Psoas muscle (tissue), 8 donors: Measurements from ENCODE around the gene CAMTA1. TPM values are rescaled to one million over a fixed set of nuclear protein-coding genes. Genes with fewer than 3 reads are reported as not detected.

Experiments
- ATAC-seq, 4 donors: fragments of 200-7000 bp; cut with Tn5 transposase; one replicate each; pipeline ENCODE4 v1.9.1; 2020; ENCODE audit warnings: moderate library complexity in 3 of 4, mild to moderate bottlenecking in 2 of 4
- DNase-seq, 2 donors: peaks; one replicate each; pipeline ENCODE4 v3.0.0-alpha.2; 2020
- H3K27ac ChIP-seq: fragments of 200-600 bp; one replicate; pipeline ENCODE4 v1.8.0; 2022
- H3K27me3 ChIP-seq, 3 donors: fragments of 200-600 bp in 1 of 3; one replicate each; pipeline versions ENCODE4 v1.6.1 to v1.8.0; 2013 to 2022; ENCODE audit warnings: low read length in 2 of 3, mild to moderate bottlenecking in 2 of 3, moderate library complexity in 1 of 3; ENCODE audit not compliant: insufficient read depth in 3 of 3
- H3K36me3 ChIP-seq, 2 donors: fragments of 200-600 bp in 1 of 2; one replicate each; pipeline versions ENCODE4 v1.6.1 to v1.8.0; 2013 to 2022; ENCODE audit warnings: low read depth in 1 of 2, mild to moderate bottlenecking in 1 of 2, moderate library complexity in 1 of 2; ENCODE audit not compliant: insufficient read depth in 1 of 2
- H3K4me1 ChIP-seq: fragments of 200-600 bp; one replicate; pipeline ENCODE4 v1.8.0; 2022
- H3K4me3 ChIP-seq: fragments of 200-600 bp; one replicate; pipeline ENCODE4 v1.8.0; 2022; ENCODE audit warnings: mild to moderate bottlenecking
- H3K9me3 ChIP-seq: fragments of 200-600 bp; one replicate; pipeline ENCODE4 v1.8.0; 2022
- WGBS, 3 donors: extraction: QIAGEN DNeasy Blood & Tissue Kit; methylation state at CpG; one replicate each; pipeline versions ENCODE4 v1.1.6 to v1.1.7; 2013; 5-methylcytosine and 5-hydroxymethylcytosine counted together
- intact Hi-C, 2 donors: fragments of 100-400 bp; cut with DNase I; formaldehyde crosslinking; loops; one replicate each; pipeline versions ENCODE4 v1.11.0 to v1.14.2; 2022
- polyA plus RNA-seq, 3 donors: library from polyadenylated mRNA; stranded (reverse); fragments of 200-250 nt; gene quantifications; one replicate each; pipeline ENCODE4 v1.2.3, GENCODE V29; 2013
- total RNA-seq, 4 donors: library from RNA; stranded (reverse); fragmentation: NEBNext Ultra II Directional in 2 of 4; extraction: Animal tissue kit (Norgen Biotek cat#: 25700) in 2 of 4; gene quantifications; one replicate each; pipeline versions ENCODE4 v1.2.1 to v1.2.4, GENCODE V29; 2021 to 2023
- TF ChIP-seq, protein P1 (sequence below): fragments of 200-600 bp; IDR thresholded peaks from one replicate; pipeline ENCODE4 v1.8.0; 2022; ENCODE audit warnings: antibody characterized with exemption
- donor health status: healthy with polysubstance abuse.
- donor health status: DM: no; HTN: no; CAD: no; lungs with moderate emphysema.
- donor health status: Bipolar disorder and iron deficiency.
- donor health status: healthy.
- donor health status: DM: yes; HTN: yes; CAD: no.
- donor health status: DM: no; HTN: no; CAD: no.
- donor health status: DM: no; HTN: no; CAD: no.
- donor health status: DM: yes; HTN: yes; CAD: no.

Gene CAMTA1
- total and polyA plus RNA-seq, 7 donors, result 64.6 to 206 (median 76.5) TPM

DNA sequence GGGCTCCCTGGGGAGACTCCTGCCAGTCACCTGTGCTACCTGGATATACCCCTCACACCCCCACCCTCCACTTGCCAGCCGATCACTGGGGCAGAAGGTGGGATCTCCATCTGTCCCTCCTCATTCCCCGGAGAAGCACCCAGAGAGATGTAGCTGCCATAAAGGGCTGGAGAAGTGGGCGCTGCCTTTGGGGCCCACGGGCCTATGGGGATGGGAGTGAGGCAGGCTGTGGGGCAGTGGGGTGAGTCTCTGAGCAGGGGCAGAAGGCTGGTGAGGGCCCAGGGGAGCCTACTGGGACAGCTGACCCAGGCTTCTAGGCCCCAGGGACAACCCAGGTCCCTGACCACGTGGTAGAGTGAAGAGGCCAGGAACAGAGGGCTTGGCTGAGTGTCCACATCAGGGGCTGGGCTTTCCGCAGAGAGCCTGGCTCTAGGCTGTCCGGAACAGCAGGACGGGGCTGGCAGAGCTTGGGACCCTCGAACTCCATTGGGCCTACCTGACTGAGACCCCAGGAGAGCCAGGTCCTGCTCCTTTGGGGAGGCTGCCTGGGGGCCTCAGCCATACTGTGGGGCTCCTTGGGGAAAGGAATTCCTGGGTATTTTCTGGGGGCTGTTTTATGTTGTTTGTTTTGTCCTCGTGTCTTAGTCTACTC is 780.0 kb downstream of the CAMTA1 start:
- no peaks in the 10 kb centered on the region for H3K9me3 ChIP-seq
- no peaks in the 10 kb centered on the region for H3K27me3 ChIP-seq
- H3K4me3 ChIP-seq, result no peak overlapping the region
- TF ChIP-seq, protein P1, sequence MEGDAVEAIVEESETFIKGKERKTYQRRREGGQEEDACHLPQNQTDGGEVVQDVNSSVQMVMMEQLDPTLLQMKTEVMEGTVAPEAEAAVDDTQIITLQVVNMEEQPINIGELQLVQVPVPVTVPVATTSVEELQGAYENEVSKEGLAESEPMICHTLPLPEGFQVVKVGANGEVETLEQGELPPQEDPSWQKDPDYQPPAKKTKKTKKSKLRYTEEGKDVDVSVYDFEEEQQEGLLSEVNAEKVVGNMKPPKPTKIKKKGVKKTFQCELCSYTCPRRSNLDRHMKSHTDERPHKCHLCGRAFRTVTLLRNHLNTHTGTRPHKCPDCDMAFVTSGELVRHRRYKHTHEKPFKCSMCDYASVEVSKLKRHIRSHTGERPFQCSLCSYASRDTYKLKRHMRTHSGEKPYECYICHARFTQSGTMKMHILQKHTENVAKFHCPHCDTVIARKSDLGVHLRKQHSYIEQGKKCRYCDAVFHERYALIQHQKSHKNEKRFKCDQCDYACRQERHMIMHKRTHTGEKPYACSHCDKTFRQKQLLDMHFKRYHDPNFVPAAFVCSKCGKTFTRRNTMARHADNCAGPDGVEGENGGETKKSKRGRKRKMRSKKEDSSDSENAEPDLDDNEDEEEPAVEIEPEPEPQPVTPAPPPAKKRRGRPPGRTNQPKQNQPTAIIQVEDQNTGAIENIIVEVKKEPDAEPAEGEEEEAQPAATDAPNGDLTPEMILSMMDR, result no peak
- H3K36me3 ChIP-seq, result no peaks in the 10 kb centered on the region
- whole genome bisulfite sequencing, 3 donors, result 76 to 85% (median 83%) methylated on average over 9 to 10 of the region's 10 CpGs
- ATAC-seq (no peak), DNase-seq (peak in 1 of 2 donors; percentile 31)
- intact Hi-C loops, result no loop called here
- no peak overlapping the region for H3K27ac ChIP-seq
- H3K4me1 ChIP-seq, result no peaks in the 10 kb centered on the region

DNA sequence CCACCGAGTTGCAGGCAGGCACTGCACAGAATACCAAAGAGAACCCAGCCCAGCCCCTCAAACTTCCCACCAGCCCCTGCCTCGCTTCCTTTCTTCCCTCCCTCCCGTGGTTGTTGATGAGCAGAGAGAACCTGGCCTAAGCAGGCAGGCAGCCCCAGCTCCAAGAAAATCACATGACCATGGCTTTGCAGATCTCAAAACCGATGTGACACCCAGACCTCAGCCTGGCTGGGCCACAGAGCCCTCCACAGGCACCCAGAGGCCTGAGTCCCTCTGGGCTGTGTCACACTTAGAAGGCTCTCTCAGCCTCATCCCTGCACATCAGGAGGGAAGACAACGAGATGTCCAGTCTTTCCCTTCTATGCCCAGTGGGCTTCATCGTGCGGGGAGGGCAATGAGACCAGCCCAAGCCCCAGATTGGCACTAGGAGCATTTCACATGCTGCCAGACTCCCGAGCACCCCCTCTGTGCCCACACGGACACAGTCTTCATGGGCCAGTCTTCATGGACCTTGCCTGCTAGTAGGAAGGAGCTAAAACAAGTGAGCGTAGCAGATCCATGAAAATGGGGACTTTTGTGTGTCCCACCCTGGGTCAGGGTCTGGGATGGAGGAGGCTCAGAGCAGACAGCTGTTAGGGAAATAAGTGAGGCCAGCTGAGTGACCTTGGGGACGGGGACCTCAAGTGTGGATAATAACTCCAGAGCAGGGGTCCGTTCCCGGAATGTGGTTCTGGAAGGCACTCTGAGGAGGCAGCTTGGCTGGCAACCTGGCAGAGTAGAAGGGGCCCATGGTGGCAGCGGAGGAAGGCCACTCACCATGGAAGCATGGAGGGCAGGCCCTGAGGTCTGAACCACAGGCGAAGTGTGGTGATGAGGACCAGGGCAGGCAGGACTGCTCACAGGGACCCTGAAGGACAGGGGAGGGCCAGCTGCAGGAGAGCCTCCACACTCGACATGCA is 781.4 kb downstream of the CAMTA1 start:
- no peaks in the 10 kb centered on the region for H3K36me3 ChIP-seq
- TF ChIP-seq, protein P1, result no peak
- 76 to 81% (median 79%) methylated on average over 16 of the region's 16 CpGs for WGBS, 3 donors

DNA sequence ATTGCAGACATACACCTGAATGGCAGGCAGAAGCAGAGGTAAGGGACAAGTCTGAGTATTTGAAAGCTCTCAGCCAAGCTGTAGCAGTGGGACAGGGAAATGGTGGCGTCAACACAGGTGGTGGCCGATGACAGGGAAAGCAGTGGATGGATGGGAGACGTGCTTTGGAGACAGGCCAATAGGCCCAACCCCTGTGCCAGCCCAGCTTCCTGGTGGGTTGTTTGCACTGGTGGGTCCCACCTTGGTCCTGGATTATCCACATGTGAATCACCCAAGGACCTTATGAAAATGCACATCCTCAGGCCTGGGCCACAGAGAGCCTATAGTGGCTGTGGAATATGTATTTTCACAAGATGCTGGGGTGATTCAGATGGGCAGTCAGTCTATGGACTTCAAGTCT is 782.1 kb downstream of the CAMTA1 start:
- no peak overlapping the region for H3K4me3 ChIP-seq
- H3K9me3 ChIP-seq, result no peaks in the 10 kb centered on the region
- ATAC-seq, result no peak
- H3K4me1 ChIP-seq, result no peaks in the 10 kb centered on the region
- TF ChIP-seq, protein P1, result no peak
- no peak overlapping the region for H3K27ac ChIP-seq
- intact Hi-C loops, result no loop called here
- no peaks in the 10 kb centered on the region for H3K27me3 ChIP-seq
- peak in 1 of 2 donors; percentile 19 for DNase-seq
- no peaks in the 10 kb centered on the region for H3K36me3 ChIP-seq
- 82 to 85% (median 83%) methylated on average over 3 of the region's 3 CpGs for WGBS, 3 donors

More for the DNA sequence above, 781.4 kb downstream of the CAMTA1 start:
- no peak overlapping the region for H3K4me3 ChIP-seq
- DNase-seq (peak in 1 of 2 donors; percentile 25), ATAC-seq (no peak)
- H3K27me3 ChIP-seq, result no peaks in the 10 kb centered on the region
- no peaks in the 10 kb centered on the region for H3K4me1 ChIP-seq
- intact Hi-C loops, result no loop called here
- H3K27ac ChIP-seq, result no peak overlapping the region
- no peaks in the 10 kb centered on the region for H3K9me3 ChIP-seq

- TF ChIP-seq, protein P1, result no peak
- no peak for ATAC-seq
- WGBS, 3 donors, result 81 to 96% (median 95%) methylated on average over 4 of the region's 4 CpGs
- Histone ChIP-seq H3K4me3 (no peak overlapping the region), H3K9me3 (no peaks in the 10 kb centered on the region), H3K27ac (no peak overlapping the region), H3K27me3 (no peaks in the 10 kb centered on the region), H3K36me3 (no peaks in the 10 kb centered on the region), H3K4me1 (no peaks in the 10 kb centered on the region)
- DNase-seq, result no peak
- intact Hi-C loops, result no loop called here
Measured at GRCh38 chr1:7568053-7568452, 782.8 kb downstream of the CAMTA1 start.
